Erythroblast (primary cell): ENCODE data around the gene DNAH17.

Experiments used
- GATA1 ChIP-seq: IDR thresholded peaks from 2 replicates; pipeline ENCODE4 v1.6.1; 2011; ENCODE audit warnings: low read depth, mild to moderate bottlenecking, control low read depth, low read length, moderate library complexity
- POLR2A ChIP-seq: IDR thresholded peaks from 2 replicates; pipeline ENCODE4 v1.6.1; 2011; ENCODE audit warnings: mild to moderate bottlenecking, low read length

DNA sequence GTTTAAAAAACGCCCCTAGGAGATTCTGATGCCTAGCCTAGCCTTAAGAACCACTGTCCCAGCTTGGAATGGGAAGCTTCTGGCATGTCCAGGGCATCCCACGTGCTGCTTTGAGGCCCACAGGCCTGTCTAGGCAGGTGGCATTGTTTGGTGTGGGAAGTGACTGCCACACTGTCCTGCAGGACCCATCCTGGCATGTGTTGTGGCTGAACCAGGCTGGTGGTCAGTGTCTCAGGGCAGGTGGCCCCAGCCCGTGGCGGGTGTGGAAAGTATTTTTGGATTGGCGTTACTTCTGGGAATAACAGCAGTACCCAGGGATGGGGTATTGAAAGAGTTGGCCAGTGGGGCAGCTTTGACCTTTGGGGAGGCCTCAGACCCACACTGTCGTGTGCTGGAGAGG is 170.8 kb downstream of the DNAH17 start:
- no peak for TF ChIP-seq POLR2A
- no peak for TF ChIP-seq GATA1
